GM12801 (cell line): Measurements from ENCODE around the gene IMMT.

Experiments used
- CTCF ChIP-seq: IDR thresholded peaks from one replicate; pipeline ENCODE4 v1.5.1; 2011; ENCODE audit warnings: control low read depth; ENCODE audit not compliant: insufficient read length; ENCODE audit errors: extremely low read depth

IMMT gene

GRCh38 chr2:86238354-86238753, 43.1 kb upstream of the IMMT start:
- TF ChIP-seq CTCF: no peak

GRCh38 chr2:86237172-86237571, 41.9 kb upstream of the IMMT start:
- TF ChIP-seq CTCF: no peak

- no peak for TF ChIP-seq CTCF
These were observed 40.1 kb upstream of the IMMT start for GRCh38 chr2:86235196-86235980.

GRCh38 chr2:86234563-86235131, 39.4 kb upstream of the IMMT start:
- no peak for TF ChIP-seq CTCF

- TF ChIP-seq CTCF: no peak
These were observed 38.2 kb upstream of the IMMT start for GRCh38 chr2:86233436-86233835.

- no peak for TF ChIP-seq CTCF
These were observed 37.6 kb upstream of the IMMT start for GRCh38 chr2:86232910-86233309.

GRCh38 chr2:86232373-86232784, 37.1 kb upstream of the IMMT start:
- TF ChIP-seq CTCF: no peak
